ENCODE results near the gene KIAA1755.

Gene KIAA1755

GRCh38 chr20:38297916-38298674, 37.6 kb upstream of the KIAA1755 start:
- TF ChIP-seq ZFX (IDR thresholded peaks at IDR 0.05; ENCODE audit: borderline replicate concordance): no peak
- no peak for TF ChIP-seq CTCF (IDR thresholded peaks at IDR 0.05)
- H3K27ac ChIP-seq: no peak overlapping the region

- H3K27ac ChIP-seq: no peak overlapping the region
- TF ChIP-seq ZFX (IDR thresholded peaks at IDR 0.05; ENCODE audit: borderline replicate concordance) (no peak), CTCF (IDR thresholded peaks at IDR 0.05) (no peak)
Measured at GRCh38 chr20:38296433-38296832, 35.9 kb upstream of the KIAA1755 start.

GRCh38 chr20:38295811-38296210, 35.3 kb upstream of the KIAA1755 start:
- no peak overlapping the region for H3K27ac ChIP-seq
- no peak for TF ChIP-seq CTCF (IDR thresholded peaks at IDR 0.05)
- TF ChIP-seq ZFX (IDR thresholded peaks at IDR 0.05; ENCODE audit: borderline replicate concordance): no peak

- no peak overlapping the region for H3K27ac ChIP-seq
- no peak for TF ChIP-seq ZFX (IDR thresholded peaks at IDR 0.05; ENCODE audit: borderline replicate concordance)
- TF ChIP-seq CTCF (IDR thresholded peaks at IDR 0.05): no peak
Measured at GRCh38 chr20:38294076-38294591, 33.6 kb upstream of the KIAA1755 start.

GRCh38 chr20:38293491-38294065, 33.0 kb upstream of the KIAA1755 start:
- no peak for TF ChIP-seq CTCF (IDR thresholded peaks at IDR 0.05)
- no peak for TF ChIP-seq ZFX (IDR thresholded peaks at IDR 0.05; ENCODE audit: borderline replicate concordance)
- H3K27ac ChIP-seq: no peak overlapping the region

- H3K27ac ChIP-seq: no peak overlapping the region
- no peak for TF ChIP-seq ZFX (IDR thresholded peaks at IDR 0.05; ENCODE audit: borderline replicate concordance)
- no peak for TF ChIP-seq CTCF (IDR thresholded peaks at IDR 0.05)
Measured at GRCh38 chr20:38291966-38292365, 31.4 kb upstream of the KIAA1755 start.
